Esophagus muscularis mucosa (tissue), 3 donors: Measurements from ENCODE around the gene ESR2.

Source experiments
- POLR2A ChIP-seq: fragments of 450-650 bp; IDR thresholded peaks from one replicate; pipeline ENCODE4 v1.6.1; 2017; ENCODE audit warnings: antibody characterized with exemption, moderate library complexity, mild to moderate bottlenecking, low read depth
- TF ChIP-seq, protein P1 (sequence below), 3 experiments: fragments of 200-600 bp in 2 of 3; fragments of 450-650 bp in 1 of 3; sonication (generic) in 2 of 3; IDR thresholded peaks; one replicate each; pipeline ENCODE4 v1.5.1; 2017 to 2019; ENCODE audit warnings: antibody characterized with exemption in 3 of 3, mild to moderate bottlenecking in 2 of 3, moderate library complexity in 1 of 3

DNA sequence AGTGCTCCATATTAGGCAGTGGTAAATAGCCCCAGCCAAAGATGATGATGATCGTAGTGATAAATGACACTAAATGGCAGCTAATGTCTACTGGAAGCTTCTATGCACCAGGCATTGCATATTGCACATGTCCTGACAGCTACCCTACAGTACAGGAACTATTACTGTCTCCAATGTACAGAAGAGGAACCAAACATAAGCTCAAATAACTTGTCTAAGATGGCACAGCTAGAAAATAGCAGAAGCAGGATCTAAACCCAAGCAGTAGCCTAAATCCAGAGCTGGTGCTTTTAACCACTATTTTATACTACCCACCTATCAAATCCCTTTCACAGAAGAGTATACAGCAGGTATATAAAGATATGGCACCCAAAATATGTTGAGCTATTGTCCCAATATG is 28.9 kb downstream of the ESR2 start:
- TF ChIP-seq POLR2A = no peak
- TF ChIP-seq, protein P1, sequence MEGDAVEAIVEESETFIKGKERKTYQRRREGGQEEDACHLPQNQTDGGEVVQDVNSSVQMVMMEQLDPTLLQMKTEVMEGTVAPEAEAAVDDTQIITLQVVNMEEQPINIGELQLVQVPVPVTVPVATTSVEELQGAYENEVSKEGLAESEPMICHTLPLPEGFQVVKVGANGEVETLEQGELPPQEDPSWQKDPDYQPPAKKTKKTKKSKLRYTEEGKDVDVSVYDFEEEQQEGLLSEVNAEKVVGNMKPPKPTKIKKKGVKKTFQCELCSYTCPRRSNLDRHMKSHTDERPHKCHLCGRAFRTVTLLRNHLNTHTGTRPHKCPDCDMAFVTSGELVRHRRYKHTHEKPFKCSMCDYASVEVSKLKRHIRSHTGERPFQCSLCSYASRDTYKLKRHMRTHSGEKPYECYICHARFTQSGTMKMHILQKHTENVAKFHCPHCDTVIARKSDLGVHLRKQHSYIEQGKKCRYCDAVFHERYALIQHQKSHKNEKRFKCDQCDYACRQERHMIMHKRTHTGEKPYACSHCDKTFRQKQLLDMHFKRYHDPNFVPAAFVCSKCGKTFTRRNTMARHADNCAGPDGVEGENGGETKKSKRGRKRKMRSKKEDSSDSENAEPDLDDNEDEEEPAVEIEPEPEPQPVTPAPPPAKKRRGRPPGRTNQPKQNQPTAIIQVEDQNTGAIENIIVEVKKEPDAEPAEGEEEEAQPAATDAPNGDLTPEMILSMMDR (IDR thresholded peaks at IDR 0.05) = no peak
